Tibial nerve (tissue), 4 donors: ENCODE data around the gene NLN. TPM values are rescaled to one million over a fixed set of nuclear protein-coding genes. Genes with fewer than 3 reads are reported as not detected.

ENCODE experiments used
- DNase-seq, 2 donors: peaks; one replicate each; pipeline ENCODE4 v3.0.0-alpha.2; 2019; ENCODE audit warnings: low spot score in 2 of 2
- H3K27ac ChIP-seq, 4 donors: fragments of 200-600 bp; sonication (generic) in 3 of 4; one replicate each; pipeline ENCODE4 v1.5.1; 2017 to 2019; ENCODE audit warnings: mild to moderate bottlenecking in 1 of 4
- H3K27me3 ChIP-seq, 2 donors: fragments of 200-600 bp; sonication (generic) in 1 of 2; one replicate each; pipeline versions ENCODE4 v1.5.1 to v1.6.0; 2017 to 2019
- H3K36me3 ChIP-seq, 3 donors: fragments of 200-600 bp; sonication (generic); one replicate each; pipeline ENCODE4 v1.5.1; 2018 to 2019
- H3K4me1 ChIP-seq, 4 donors: fragments of 200-600 bp; sonication (generic) in 3 of 4; one replicate each; pipeline ENCODE4 v1.5.1; 2017 to 2019
- H3K4me3 ChIP-seq, 4 donors: fragments of 200-600 bp; sonication (generic) in 3 of 4; one replicate each; pipeline ENCODE4 v1.5.1; 2017 to 2019; ENCODE audit warnings: mild to moderate bottlenecking in 1 of 4, moderate library complexity in 1 of 4
- H3K9me3 ChIP-seq, 4 donors: fragments of 200-600 bp; sonication (generic) in 3 of 4; one replicate each; pipeline ENCODE4 v1.5.1; 2017 to 2019
- CTCF ChIP-seq, 5 experiments: fragments of 200-600 bp in 3 of 5; fragments of 450-650 bp in 2 of 5; sonication (generic) in 3 of 5; IDR thresholded peaks; one replicate each; pipeline ENCODE4 v1.5.1; 2016 to 2019; ENCODE audit warnings: antibody characterized with exemption in 5 of 5, mild to moderate bottlenecking in 3 of 5, moderate library complexity in 2 of 5
- EP300 ChIP-seq, 2 donors: sonication (generic); formaldehyde crosslinking; IDR thresholded peaks; one replicate each; pipeline ENCODE4 v1.6.1; 2017; ENCODE audit warnings: antibody characterized with exemption in 2 of 2, mild to moderate bottlenecking in 1 of 2
- POLR2A ChIP-seq, 2 donors: fragments of 450-650 bp; IDR thresholded peaks; one replicate each; pipeline ENCODE4 v1.6.1; 2017; ENCODE audit warnings: antibody characterized with exemption in 2 of 2, mild to moderate bottlenecking in 2 of 2, moderate library complexity in 2 of 2
- WGBS, 2 donors: methylation state at CpG; one replicate each; pipeline ENCODE4 v1.1.5; 2018; 5-methylcytosine and 5-hydroxymethylcytosine counted together
- total RNA-seq, 4 donors: library from RNA; depleted of rRNA; stranded (reverse); fragments of >200 nt; gene quantifications; one replicate each; pipeline ENCODE4 v1.1.0, GENCODE V29; 2016

Gene NLN
- total RNA-seq, 4 donors from 2014 or later, result 10.9 to 28.6 (median 19.2) TPM

DNA sequence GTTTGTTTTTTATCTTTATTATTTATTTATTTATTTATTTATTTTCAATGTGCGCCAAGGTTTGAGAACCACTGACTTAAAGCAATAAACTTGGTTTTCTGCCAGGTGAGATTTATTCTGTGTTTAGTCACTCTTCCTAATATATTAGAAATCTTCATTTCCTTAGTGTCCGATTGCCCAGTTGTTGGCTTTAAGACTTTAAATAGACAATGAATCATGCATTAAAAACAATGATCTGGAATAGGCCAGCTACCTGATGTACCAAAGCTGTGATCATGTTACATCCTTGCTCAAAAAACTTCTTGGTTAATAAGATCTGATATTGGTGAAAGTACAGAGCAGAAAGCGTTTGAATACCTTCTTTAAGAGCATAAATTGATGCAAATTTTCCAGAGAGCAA lies 152.2 kb downstream of the NLN start:
- TF ChIP-seq POLR2A (IDR thresholded peaks at IDR 0.05) (no peak), EP300 (IDR thresholded peaks at IDR 0.05) (no peak), CTCF (IDR thresholded peaks at IDR 0.05) (no peak)
- no peak overlapping the region for H3K4me3 ChIP-seq
- no peaks in the 10 kb centered on the region for H3K4me1 ChIP-seq
- no peak overlapping the region for H3K27ac ChIP-seq
- no peak for DNase-seq
- no peaks in the 10 kb centered on the region for H3K36me3 ChIP-seq
- no peaks in the 10 kb centered on the region for H3K9me3 ChIP-seq
- 86 to 89% methylated on average over 3 of the region's 3 CpGs for WGBS, 2 donors
- no peaks in the 10 kb centered on the region for H3K27me3 ChIP-seq

- no peak for DNase-seq
- Histone ChIP-seq H3K36me3 (no peaks in the 10 kb centered on the region), H3K9me3 (no peaks in the 10 kb centered on the region), H3K4me3 (no peak overlapping the region), H3K27me3 (no peaks in the 10 kb centered on the region), H3K4me1 (no peaks in the 10 kb centered on the region), H3K27ac (no peak overlapping the region)
- TF ChIP-seq POLR2A (IDR thresholded peaks at IDR 0.05) (no peak), CTCF (IDR thresholded peaks at IDR 0.05) (no peak), EP300 (IDR thresholded peaks at IDR 0.05) (no peak)
Measured at GRCh38 chr5:65876496-65876895, 154.5 kb downstream of the NLN start.

GRCh38 chr5:65876970-65877369 lies 155.0 kb downstream of the NLN start:
- Histone ChIP-seq H3K27me3 (no peaks in the 10 kb centered on the region), H3K36me3 (no peaks in the 10 kb centered on the region), H3K4me3 (no peak overlapping the region), H3K27ac (no peak overlapping the region), H3K4me1 (no peaks in the 10 kb centered on the region), H3K9me3 (peaks cover 0 to 1% (median 0%) of the 10 kb centered on the region in 4 donors)
- 79 to 84% methylated on average over 4 of the region's 4 CpGs for WGBS, 2 donors
- no peak for TF ChIP-seq CTCF (IDR thresholded peaks at IDR 0.05)
- TF ChIP-seq EP300 (IDR thresholded peaks at IDR 0.05), result no peak
- no peak for TF ChIP-seq POLR2A (IDR thresholded peaks at IDR 0.05)
- DNase-seq, result no peak

Other genes with a start within 250 kb of the NLN start
- 10 to 100 TPM in 1 of 4 donors, 1 to 10 TPM in 3; 2.9 to 16.5 (median 7.3) TPM for gene ADAMTS6, start 240.3 kb upstream of the NLN start, total RNA-seq
- 1 to 10 TPM in 2 of 4 donors, not detected in 2; 1.5 to 2.8 TPM for gene CENPK, start 159.0 kb upstream of the NLN start, total RNA-seq
- gene PPWD1, start 158.9 kb upstream of the NLN start, total RNA-seq, result 10 to 100 TPM; 46.8 to 74.3 (median 57.2) TPM
- gene TRIM23, start 97.9 kb upstream of the NLN start, total RNA-seq, result 10 to 100 TPM; 17.7 to 24.5 (median 20.8) TPM
- gene SHLD3, start 97.2 kb upstream of the NLN start, total RNA-seq, result 1 to 10 TPM in 2 of 4 donors, under 1 TPM in 2; 0.87 to 5.5 (median 1.5) TPM
- gene TRAPPC13, start 97.2 kb upstream of the NLN start, total RNA-seq, result 10 to 100 TPM; 10.8 to 56.4 (median 24.4) TPM
- 10 to 100 TPM; 10.8 to 13.0 (median 11.2) TPM for gene SGTB, start 96 bp upstream of the NLN start, total RNA-seq
- gene ERBIN, start 204.4 kb downstream of the NLN start, total RNA-seq, result 10 to 100 TPM; 59.6 to 81.1 (median 66.5) TPM